ENCODE data around the gene RGS1. TPM values are rescaled to one million over a fixed set of nuclear protein-coding genes. Genes with fewer than 3 reads are reported as not detected.

Gene RGS1
- total RNA-seq, 1 experiment from 2014 or later, result not detected

GRCh38 chr1:192559115-192560006, 16.2 kb upstream of the RGS1 start:
- Mint-ChIP-seq H3K4me1 (no peaks in the 10 kb centered on the region), H3K36me3 (ENCODE audit: insufficient read depth in 1 of 3, low read depth in 3 of 3) (no peaks in the 10 kb centered on the region), H3K27me3 (ENCODE audit: low read depth) (no peaks in the 10 kb centered on the region), H3K27ac (no peak overlapping the region), H3K4me3 (no peak overlapping the region), H3K9me3 (no peaks in the 10 kb centered on the region)
- no CpG with 5 or more reads among the region's 6 CpGs for WGBS (ENCODE audit: extremely low coverage, insufficient read length, low lambda C conversion rate)
- Histone ChIP-seq H4K5ac (ENCODE audit: insufficient read length, low read depth, low read length) (no peak overlapping the region), H2BK20ac (ENCODE audit: low read depth, low read length, poor library complexity, severe bottlenecking) (no peak overlapping the region), H4K8ac (replicated peaks; ENCODE audit: insufficient read length, low read depth, low read length) (no peak overlapping the region), H3K27ac (ENCODE audit: insufficient read length, low read depth, low read length) (no peak overlapping the region), H3K18ac (ENCODE audit: insufficient read length, low read depth, low read length) (no peak overlapping the region), H3K56ac (ENCODE audit: insufficient read length, low read depth, low read length) (no peak overlapping the region), H2BK5ac (ENCODE audit: insufficient read length, low read length) (no peak overlapping the region), H3K4me2 (ENCODE audit: insufficient read depth, insufficient read length, low read length) (no peak overlapping the region), H3T11ph (ENCODE audit: low read length) (no peak overlapping the region), H3K23ac (ENCODE audit: insufficient read length, low read depth, low read length) (no peak overlapping the region), H2BK15ac (ENCODE audit: low read depth, low read length) (no peak overlapping the region), H3K9me3 (ENCODE audit: control insufficient read depth, low read depth, low read length) (no peaks in the 10 kb centered on the region), H3K79me2 (ENCODE audit: insufficient read depth, low read length) (no peaks in the 10 kb centered on the region), H2AK5ac (ENCODE audit: insufficient read length, low read length) (no peak overlapping the region), H3K9ac (ENCODE audit: extremely low read depth, insufficient read length, low read length) (no peak overlapping the region), H4K91ac (ENCODE audit: insufficient read length, low read depth, low read length) (no peak overlapping the region), H3K79me1 (ENCODE audit: insufficient read depth, low read depth, low read length, poor library complexity, severe bottlenecking) (no peaks in the 10 kb centered on the region), H3K23me2 (ENCODE audit: insufficient read length, low read depth, low read length, poor library complexity, severe bottlenecking) (no peaks in the 10 kb centered on the region), H3K14ac (ENCODE audit: insufficient read depth, low read length) (no peak overlapping the region), H3K4me1 (ENCODE audit: insufficient read depth, low read length) (no peaks in the 10 kb centered on the region), H2AFZ (ENCODE audit: low read length) (no peak overlapping the region), H2BK120ac (ENCODE audit: low read depth, low read length, poor library complexity, severe bottlenecking) (no peak overlapping the region), H3K27me3 (ENCODE audit: insufficient read depth, low read length) (no peaks in the 10 kb centered on the region), H4K20me1 (ENCODE audit: control insufficient read depth, insufficient read depth, insufficient read length) (no peaks in the 10 kb centered on the region), H3K4ac (ENCODE audit: low read depth, low read length) (no peak overlapping the region), H2BK12ac (ENCODE audit: insufficient read length, low read depth, low read length) (no peak overlapping the region)
- no peak for DNase-seq
- no peak for TF ChIP-seq CTCF (conservative IDR thresholded peaks at IDR 0.05)
